ENCODE measurements around the gene HIVEP3. TPM values are rescaled to one million over a fixed set of nuclear protein-coding genes. Genes with fewer than 3 reads are reported as not detected.

The HIVEP3 gene
- total and polyA plus RNA-seq, 4 donors, result 7.0 to 14.7 (median 8.8) TPM

- no peak for TF ChIP-seq CTCF (IDR thresholded peaks at IDR 0.05; ENCODE audit: control extremely low read depth, extremely low read depth)
- WGBS, 2 donors, result 88 to 94% methylated on average over 15 of the region's 15 CpGs
- no peak overlapping the region for H3K9ac ChIP-seq (ENCODE audit: insufficient read depth in 1 of 2, low read length in 2 of 2)
- DNase-seq (no peak), ATAC-seq (ENCODE audit: insufficient read depth, low FRiP score) (no peak)
- no peaks in the 10 kb centered on the region for H3K27me3 ChIP-seq (ENCODE audit: control insufficient read depth in 3 of 3, insufficient read depth in 3 of 3, low read length in 2 of 3)
- H3K4me3 ChIP-seq, result no peak overlapping the region
- H3K36me3 ChIP-seq (ENCODE audit: control insufficient read depth in 4 of 4, insufficient read depth in 4 of 4, low read length in 4 of 4), result no peaks in the 10 kb centered on the region
- peaks cover 0 to 68% (median 28%) of the 10 kb centered on the region in 5 donors for H3K4me1 ChIP-seq (ENCODE audit: control insufficient read depth in 5 of 5, insufficient read depth in 5 of 5, low read length in 5 of 5)
- no peak overlapping the region for H3K27ac ChIP-seq (ENCODE audit: low read depth in 1 of 2, low read length in 1 of 2)
- H3K9me3 ChIP-seq (ENCODE audit: control insufficient read depth in 4 of 4, insufficient read depth in 3 of 4, low read length in 3 of 4), result no peaks in the 10 kb centered on the region
Measured at GRCh38 chr1:41481109-41481775, 437.5 kb downstream of the HIVEP3 start.

- ATAC-seq (ENCODE audit: insufficient read depth, low FRiP score) (no peak), DNase-seq (no peak)
- peaks cover 0 to 68% (median 23%) of the 10 kb centered on the region in 5 donors for H3K4me1 ChIP-seq (ENCODE audit: control insufficient read depth in 5 of 5, insufficient read depth in 5 of 5, low read length in 5 of 5)
- no peak overlapping the region for H3K9ac ChIP-seq (ENCODE audit: insufficient read depth in 1 of 2, low read length in 2 of 2)
- no peaks in the 10 kb centered on the region for H3K36me3 ChIP-seq (ENCODE audit: control insufficient read depth in 4 of 4, insufficient read depth in 4 of 4, low read length in 4 of 4)
- no peak overlapping the region for H3K4me3 ChIP-seq
- H3K27me3 ChIP-seq (ENCODE audit: control insufficient read depth in 3 of 3, insufficient read depth in 3 of 3, low read length in 2 of 3), result no peaks in the 10 kb centered on the region
- H3K27ac ChIP-seq (ENCODE audit: low read depth in 1 of 2, low read length in 1 of 2), result no peak overlapping the region
- 92 to 93% methylated on average over 10 of the region's 10 CpGs for WGBS, 2 donors
- TF ChIP-seq CTCF (IDR thresholded peaks at IDR 0.05; ENCODE audit: control extremely low read depth, extremely low read depth), result no peak
- H3K9me3 ChIP-seq (ENCODE audit: control insufficient read depth in 4 of 4, insufficient read depth in 3 of 4, low read length in 3 of 4), result no peaks in the 10 kb centered on the region
Measured at GRCh38 chr1:41480204-41481108, 438.3 kb downstream of the HIVEP3 start.

DNA sequence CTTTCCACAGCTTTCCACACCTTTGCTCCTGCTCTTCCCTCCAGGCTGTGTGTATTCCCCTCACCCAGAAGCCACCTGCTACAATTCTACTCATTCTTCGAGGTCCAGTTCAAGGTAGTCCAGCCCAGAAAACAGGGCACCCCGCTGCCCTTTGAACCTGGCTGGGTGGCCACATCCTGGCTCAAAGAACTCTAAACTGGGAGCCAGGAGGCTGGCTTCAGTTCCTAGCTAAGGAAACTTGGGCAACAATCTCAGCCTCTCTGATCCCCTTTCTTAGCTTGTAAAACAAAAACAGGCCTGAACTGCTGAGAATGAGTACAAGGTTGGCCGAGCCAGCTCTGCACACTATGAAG, 438.9 kb downstream of the HIVEP3 start:
- DNase-seq (no peak), ATAC-seq (ENCODE audit: insufficient read depth, low FRiP score) (no peak)
- H3K27me3 ChIP-seq (ENCODE audit: control insufficient read depth in 3 of 3, insufficient read depth in 3 of 3, low read length in 2 of 3), result no peaks in the 10 kb centered on the region
- H3K9me3 ChIP-seq (ENCODE audit: control insufficient read depth in 4 of 4, insufficient read depth in 3 of 4, low read length in 3 of 4), result no peaks in the 10 kb centered on the region
- no peak for TF ChIP-seq CTCF (IDR thresholded peaks at IDR 0.05; ENCODE audit: control extremely low read depth, extremely low read depth)
- H3K9ac ChIP-seq (ENCODE audit: insufficient read depth in 1 of 2, low read length in 2 of 2), result no peak overlapping the region
- peaks cover 3 to 68% (median 23%) of the 10 kb centered on the region in 5 donors for H3K4me1 ChIP-seq (ENCODE audit: control insufficient read depth in 5 of 5, insufficient read depth in 5 of 5, low read length in 5 of 5)
- 89 to 96% methylated on average over 3 of the region's 3 CpGs for WGBS, 2 donors
- H3K36me3 ChIP-seq (ENCODE audit: control insufficient read depth in 4 of 4, insufficient read depth in 4 of 4, low read length in 4 of 4), result no peaks in the 10 kb centered on the region
- H3K27ac ChIP-seq (ENCODE audit: low read depth in 1 of 2, low read length in 1 of 2), result no peak overlapping the region
- no peak overlapping the region for H3K4me3 ChIP-seq
